ENCODE data around the gene MEMO1. TPM values are rescaled to one million over a fixed set of nuclear protein-coding genes. Genes with fewer than 3 reads are reported as not detected.

The MEMO1 gene
- total RNA-seq, 1 experiment from 2014 or later = 44.7 TPM

GRCh38 chr2:31889044-31889443 lies 121.8 kb downstream of the MEMO1 start:
- POLR2A ChIA-PET = no interaction called here
- Histone ChIP-seq H3K79me2 (ENCODE audit: insufficient read depth, low read length) (peaks cover 10% of the 10 kb centered on the region; the same call in 1 of the 2 replicates), H3K4me2 (ENCODE audit: low read length) (no peak overlapping the region), H3K4me1 (ENCODE audit: control insufficient read depth in 1 of 2, insufficient read depth in 2 of 2, low read length in 2 of 2) (no peaks in the 10 kb centered on the region), H3K9ac (ENCODE audit: low read length) (no peak overlapping the region), H3K9me2 (ENCODE audit: insufficient read depth) (no peaks in the 10 kb centered on the region), H3K27me3 (ENCODE audit: insufficient read depth, low read length) (no peaks in the 10 kb centered on the region), H3K36me3 (ENCODE audit: control insufficient read depth in 1 of 2, insufficient read depth in 2 of 2, low read length in 2 of 2) (0 out of 4 replicates have a peak, but pooled peaks cover 0 to 4% of the 10 kb centered on the region in 2 experiments), H2AFZ (ENCODE audit: low read depth, low read length, poor library complexity, severe bottlenecking) (no peak overlapping the region), H3K27ac (ENCODE audit: low read depth, low read length) (no peak overlapping the region), H3K9me3 (ENCODE audit: control insufficient read depth in 1 of 2, insufficient read depth in 1 of 2, low read depth in 1 of 2, low read length in 2 of 2) (no peaks in the 10 kb centered on the region), H4K20me1 (ENCODE audit: insufficient read depth) (peaks cover 11% of the 10 kb centered on the region; the same call in 1 of the 2 replicates), H3K4me3 (replicated peaks in 1 of 2; ENCODE audit: low read depth in 1 of 2, low read length in 2 of 2) (no peak overlapping the region)
- ATAC-seq (no peak), DNase-seq (ENCODE audit: low read depth, low spot score) (no peak)
- CTCF ChIA-PET = no interaction called here
- BruUV-seq (replicated peaks) = no TSS peak
- intact Hi-C loops (cut with micrococcal nuclease) = loop anchor here (10.0 kb wide), 1 partner anchor 266 kb away; no protein-coding TSS in a partner anchor
- TF ChIP-seq CBX3 (IDR thresholded peaks at IDR 0.05; ENCODE audit: low read depth) (no peak), POLR2A (IDR thresholded peaks at IDR 0.05; ENCODE audit: borderline replicate concordance, extremely low read depth, insufficient read depth, insufficient read length) (no peak), CEBPB (IDR thresholded peaks at IDR 0.05; ENCODE audit: low read depth) (no peak), CTCF (IDR thresholded peaks at IDR 0.05 in 2 of 3, conservative IDR thresholded peaks at IDR 0.05 in 1 of 3; ENCODE audit: borderline replicate concordance in 1 of 3, insufficient read depth in 1 of 3, low read depth in 2 of 3, low read length in 2 of 3) (no peak), RAD21 (IDR thresholded peaks at IDR 0.05; ENCODE audit: low read depth) (no peak), ATF3 (IDR thresholded peaks at IDR 0.05) (no peak), ZBTB33 (IDR thresholded peaks at IDR 0.05; ENCODE audit: extremely low read depth, insufficient replicate concordance, low read length) (no peak), EGR1 (IDR thresholded peaks at IDR 0.05; ENCODE audit: low read depth) (no peak), TCF7L2 (IDR thresholded peaks at IDR 0.05; ENCODE audit: borderline replicate concordance, extremely low read depth, insufficient read depth, insufficient read length) (no peak), POLR2AphosphoS5 (IDR thresholded peaks at IDR 0.05; ENCODE audit: low read depth, low read length) (no peak), JUND (IDR thresholded peaks at IDR 0.05) (no peak), SP1 (IDR thresholded peaks at IDR 0.05; ENCODE audit: low read depth) (no peak), REST (IDR thresholded peaks at IDR 0.05; ENCODE audit: low read depth) (no peak), ELF1 (IDR thresholded peaks at IDR 0.05; ENCODE audit: borderline replicate concordance, low read depth) (no peak), MAX (IDR thresholded peaks at IDR 0.05) (no peak), YY1 (IDR thresholded peaks at IDR 0.05; ENCODE audit: extremely low read depth, insufficient replicate concordance, low read depth, low read length) (no peak), EZH2 (IDR thresholded peaks at IDR 0.05) (no peak)
- RAD21 ChIA-PET (ENCODE audit: low non-redundant PET in 1 of 2, low total read pairs in 2 of 2, uncharacterized antibody in 2 of 2, unreplicated experiment in 2 of 2) = no interaction called here

All from HCT116 (cell line).